Posterior vena cava (tissue), 2 donors: ENCODE results near the gene TPT1. TPM values are rescaled to one million over a fixed set of nuclear protein-coding genes. Genes with fewer than 3 reads are reported as not detected.
A peak's percentile ranks its signal among the peaks of the same experiment; 100 is the strongest.
"Not testable (repeated sequence)": the region's sequence is repeated elsewhere in the genome, so short reads cannot be mapped to it uniquely, and the experiment has no call there.

Experiments used
- DNase-seq: peaks from one replicate; pipeline ENCODE4 v3.0.0-alpha.2; 2020; ENCODE audit warnings: low spot score
- intact Hi-C, 2 donors: fragments of 100-400 bp; cut with DNase I; formaldehyde crosslinking; loops; one replicate each; pipeline versions ENCODE4 v1.14.1 to v1.14.2; 2022 to 2023
- total RNA-seq, 2 donors: library from RNA; stranded (reverse); fragmentation: NEBNext Ultra II Directional; extraction: Animal tissue kit (Norgen Biotek cat#: 25700); gene quantifications; one replicate each; pipeline ENCODE4 v1.2.1, GENCODE V29; 2021
- donor health status: DM: yes; HTN: yes; CAD: no.
- donor health status: DM: yes; HTN: yes; CAD: no.

The TPT1 gene
- total RNA-seq, 2 donors from 2014 or later, result 3,403 to 4,073 TPM

GRCh38 chr13:45370922-45371406 is 30.0 kb upstream of the TPT1 start:
- DNase-seq, result peak; percentile 88
- intact Hi-C loops, result loop anchor here in 1 of 2 donors (10.0 kb wide), 1 partner anchor 94 kb away; the partner anchor contains the start of gene COG3

GRCh38 chr13:45369116-45369515 is 28.1 kb upstream of the TPT1 start:
- no peak for DNase-seq
- intact Hi-C loops, result loop anchor here in 1 of 2 donors (5.0 kb wide), 1 partner anchor 1033 kb away; no protein-coding TSS in a partner anchor

GRCh38 chr13:45368571-45368970 is 27.6 kb upstream of the TPT1 start:
- intact Hi-C loops, result loop anchor here in 1 of 2 donors (5.0 kb wide), 1 partner anchor 1034 kb away; no protein-coding TSS in a partner anchor

GRCh38 chr13:45368005-45368404 is 27.0 kb upstream of the TPT1 start:
- no peak for DNase-seq
- intact Hi-C loops, result loop anchor here in 1 of 2 donors (5.0 kb wide), 1 partner anchor 1034 kb away; no protein-coding TSS in a partner anchor

More at GRCh38 chr13:45368571-45368970, 27.6 kb upstream of the TPT1 start:
- no peak for DNase-seq

- peak; percentile 85 for DNase-seq
- intact Hi-C loops, result loop anchor here in 1 of 2 donors (5.0 kb wide), 1 partner anchor 1035 kb away; no protein-coding TSS in a partner anchor
These were observed 26.4 kb upstream of the TPT1 start for GRCh38 chr13:45367358-45367757.

GRCh38 chr13:45365558-45365885 is 24.5 kb upstream of the TPT1 start:
- intact Hi-C loops, result loop anchor here in 1 of 2 donors (5.0 kb wide), 1 partner anchor 1037 kb away; no protein-coding TSS in a partner anchor

GRCh38 chr13:45364876-45365557 is 24.0 kb upstream of the TPT1 start:
- intact Hi-C loops, result loop anchor here in 1 of 2 donors (5.0 kb wide), 1 partner anchor 1037 kb away; no protein-coding TSS in a partner anchor
- DNase-seq, result no peak

More at GRCh38 chr13:45365558-45365885, 24.5 kb upstream of the TPT1 start:
- DNase-seq, result no peak

- intact Hi-C loops, result no loop called here
- no peak for DNase-seq
These were observed 22.0 kb upstream of the TPT1 start for GRCh38 chr13:45362939-45363338.

GRCh38 chr13:45361596-45362206 is 20.7 kb upstream of the TPT1 start:
- intact Hi-C loops, result no loop called here

GRCh38 chr13:45356966-45357672 is 16.1 kb upstream of the TPT1 start:
- intact Hi-C loops, result no loop called here
- no peak for DNase-seq

More at GRCh38 chr13:45361596-45362206, 20.7 kb upstream of the TPT1 start:
- DNase-seq, result no peak

- intact Hi-C loops, result no loop called here
- DNase-seq, result no peak
These were observed 12.9 kb upstream of the TPT1 start for GRCh38 chr13:45353895-45354294.

- DNase-seq, result no peak
- intact Hi-C loops, result no loop called here
These were observed 11.0 kb upstream of the TPT1 start for GRCh38 chr13:45352031-45352430.

GRCh38 chr13:45350152-45350551 is 9.2 kb upstream of the TPT1 start:
- intact Hi-C loops, result no loop called here
- DNase-seq, result no peak

GRCh38 chr13:45349438-45349837 is 8.5 kb upstream of the TPT1 start:
- intact Hi-C loops, result no loop called here
- DNase-seq, result no peak

- DNase-seq, intact Hi-C loops: not testable (repeated sequence)
These were observed 3.1 kb upstream of the TPT1 start for GRCh38 chr13:45344064-45344463.

GRCh38 chr13:45343102-45343501 is 2.1 kb upstream of the TPT1 start:
- DNase-seq, intact Hi-C loops: not testable (repeated sequence)

GRCh38 chr13:45342668-45343067 is 1.7 kb upstream of the TPT1 start:
- DNase-seq, intact Hi-C loops: not testable (repeated sequence)

GRCh38 chr13:45341799-45342500 is 967 bp upstream of the TPT1 start:
- peak; percentile 88 for DNase-seq
- intact Hi-C loops, result no loop called here

GRCh38 chr13:45340422-45341033 is 455 bp downstream of the TPT1 start:
- intact Hi-C loops, result no loop called here
- DNase-seq, result peak; percentile 98
